Trophoblast cell (in vitro differentiated cells and primary cell): ENCODE data around the gene LHPP.
"Not testable (repeated sequence)": the region's sequence is repeated elsewhere in the genome, so short reads cannot be mapped to it uniquely, and the experiment has no call there.

Source experiments
- DNase-seq, 2 donors: peaks; one replicate each; pipeline ENCODE4 v3.0.0-alpha.2; 2016
- H2AFZ ChIP-seq: 2 replicates; pipeline ENCODE4 v1.6.1; 2013; ENCODE audit warnings: low read length, moderate library complexity, mild to moderate bottlenecking; ENCODE audit not compliant: insufficient read depth, poor library complexity
- H2AK5ac ChIP-seq: 2 replicates; pipeline ENCODE4 v1.6.1; 2013; ENCODE audit warnings: mild to moderate bottlenecking, low read length
- H2BK120ac ChIP-seq: 2 replicates; pipeline ENCODE4 v1.6.1; 2013; ENCODE audit warnings: low read length, mild to moderate bottlenecking, moderate library complexity; ENCODE audit not compliant: insufficient read depth, poor library complexity
- H2BK12ac ChIP-seq: 2 replicates; pipeline ENCODE4 v1.6.1; 2013; ENCODE audit warnings: mild to moderate bottlenecking, low read length, moderate library complexity
- H2BK5ac ChIP-seq: 2 replicates; pipeline ENCODE4 v1.6.1; 2013; ENCODE audit warnings: low read length, low read depth, moderate library complexity, mild to moderate bottlenecking; ENCODE audit not compliant: poor library complexity
- H3K14ac ChIP-seq: 2 replicates; pipeline ENCODE4 v1.6.1; 2013; ENCODE audit warnings: mild to moderate bottlenecking, low read length
- H3K18ac ChIP-seq: 2 replicates; pipeline ENCODE4 v1.6.1; 2013; ENCODE audit warnings: mild to moderate bottlenecking, low read length
- H3K23ac ChIP-seq: 2 replicates; pipeline ENCODE4 v1.6.1; 2013; ENCODE audit warnings: low read length
- H3K27ac ChIP-seq: 2 replicates; pipeline ENCODE4 v1.5.1; 2013; ENCODE audit warnings: low read depth, mild to moderate bottlenecking, inconsistent platforms, low read length, moderate library complexity
- H3K27me3 ChIP-seq: 2 replicates; pipeline ENCODE4 v1.6.1; 2013; ENCODE audit warnings: inconsistent platforms, mild to moderate bottlenecking, low read length, moderate library complexity; ENCODE audit not compliant: insufficient read depth
- H3K36me3 ChIP-seq, 2 experiments: 1 replicate in 1 of 2; 2 replicates in 1 of 2; pipeline ENCODE4 v1.6.1; 2013; ENCODE audit warnings: low read length in 2 of 2, mild to moderate bottlenecking in 2 of 2, moderate library complexity in 1 of 2; ENCODE audit not compliant: insufficient read depth in 2 of 2, control insufficient read depth in 1 of 2
- H3K4ac ChIP-seq: 2 replicates; pipeline ENCODE4 v1.6.1; 2013; ENCODE audit warnings: low read depth, mild to moderate bottlenecking, low read length, moderate library complexity
- H3K4me1 ChIP-seq, 2 experiments: 1 replicate in 1 of 2; 2 replicates in 1 of 2; pipeline ENCODE4 v1.6.1; 2013; ENCODE audit warnings: low read length in 2 of 2, mild to moderate bottlenecking in 2 of 2, moderate library complexity in 1 of 2; ENCODE audit not compliant: insufficient read depth in 2 of 2, control insufficient read depth in 1 of 2
- H3K4me2 ChIP-seq: 2 replicates; pipeline ENCODE4 v1.6.1; 2013; ENCODE audit warnings: inconsistent platforms, mild to moderate bottlenecking, low read length, moderate library complexity
- H3K4me3 ChIP-seq: 2 replicates; pipeline ENCODE4 v1.5.1; 2013; ENCODE audit warnings: mild to moderate bottlenecking, low read depth, low read length, inconsistent platforms
- H3K79me1 ChIP-seq: one replicate; pipeline ENCODE4 v1.6.1; 2013; ENCODE audit warnings: low read length
- H3K79me2 ChIP-seq: 2 replicates; pipeline ENCODE4 v1.6.1; 2013; ENCODE audit warnings: low read length, mild to moderate bottlenecking; ENCODE audit not compliant: control insufficient read depth, insufficient read depth, poor library complexity
- H3K9ac ChIP-seq: 2 replicates; pipeline ENCODE4 v1.6.1; 2013; ENCODE audit warnings: mild to moderate bottlenecking, low read length
- H3K9me3 ChIP-seq: 2 replicates; pipeline ENCODE4 v1.6.1; 2013; ENCODE audit warnings: low read depth, mild to moderate bottlenecking, control low read depth, inconsistent platforms, low read length; ENCODE audit not compliant: insufficient read depth
- H4K12ac ChIP-seq: 2 replicates; pipeline ENCODE4 v1.6.1; 2013; ENCODE audit warnings: low read depth, mild to moderate bottlenecking, low read length, moderate library complexity
- H4K8ac ChIP-seq: 2 replicates; pipeline ENCODE4 v1.6.1; 2013; ENCODE audit warnings: low read depth, mild to moderate bottlenecking, low read length, moderate library complexity
- H4K91ac ChIP-seq: one replicate; pipeline ENCODE4 v1.6.1; 2013; ENCODE audit warnings: low read depth, mild to moderate bottlenecking, low read length, moderate library complexity
- WGBS: extraction: QIAGEN DNeasy Blood & Tissue Kit; methylation state at CpG from one replicate; pipeline ENCODE4 v1.1.7; 2013; ENCODE audit warnings: missing lambda C conversion rate; ENCODE audit not compliant: insufficient read length, insufficient coverage; ENCODE audit errors: extremely low coverage; 5-methylcytosine and 5-hydroxymethylcytosine counted together

The LHPP gene

DNA sequence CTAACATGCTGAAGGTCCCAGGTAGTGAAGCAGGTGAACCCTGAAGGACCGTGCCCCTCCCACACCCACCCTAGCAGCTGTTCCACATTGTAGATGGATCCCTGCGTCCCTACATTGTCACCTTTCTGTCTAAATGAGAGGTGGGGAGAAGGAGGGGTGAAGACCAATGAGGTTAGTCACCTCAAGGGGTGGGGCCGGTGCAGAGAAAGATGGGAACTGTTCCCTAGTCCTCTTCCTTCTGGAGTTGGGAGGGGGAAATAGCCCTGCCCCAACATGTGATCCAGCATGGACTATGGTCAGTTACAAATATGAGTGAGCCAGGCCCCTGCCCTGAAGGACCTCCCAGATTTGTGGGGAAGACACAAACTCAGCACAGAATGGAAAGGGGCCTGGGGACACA, 124.5 kb downstream of the LHPP start:
- no CpG with 5 or more reads among the region's 3 CpGs for WGBS

DNA sequence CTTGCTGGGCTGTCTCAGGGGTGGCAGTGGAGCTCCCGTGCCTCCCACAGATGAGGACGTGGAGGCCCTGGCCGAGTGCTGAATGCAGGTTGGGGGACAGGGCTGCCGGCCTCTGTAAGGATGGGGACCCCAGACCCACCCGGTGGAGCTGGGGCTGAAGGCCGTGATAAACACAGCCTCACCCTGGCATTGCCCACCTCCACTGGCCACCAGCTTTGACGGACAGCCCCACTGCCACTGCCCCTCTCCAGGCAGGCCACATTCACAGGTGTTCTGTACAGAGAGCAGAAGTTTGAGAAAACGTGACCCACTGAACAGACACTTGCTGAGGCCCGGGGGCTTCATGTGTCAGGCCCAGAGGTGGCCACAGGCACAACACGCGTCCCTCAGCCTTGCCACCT, 126.2 kb downstream of the LHPP start:
- H3K4ac ChIP-seq: no peak overlapping the region
- no peak overlapping the region for H2AK5ac ChIP-seq
- no peaks in the 10 kb centered on the region for H3K27me3 ChIP-seq
- no peak overlapping the region for H2AFZ ChIP-seq
- no peak overlapping the region for H3K14ac ChIP-seq
- H4K8ac ChIP-seq: no peak overlapping the region
- H3K79me1 ChIP-seq: no peaks in the 10 kb centered on the region
- no CpG with 5 or more reads among the region's 11 CpGs for WGBS
- H3K27ac ChIP-seq: no peak overlapping the region
- no peaks in the 10 kb centered on the region for H3K79me2 ChIP-seq
- H2BK120ac ChIP-seq: no peak overlapping the region
- DNase-seq: no peak
- no peak overlapping the region for H4K12ac ChIP-seq
- H4K91ac ChIP-seq: no peak overlapping the region
- no peak overlapping the region for H3K9ac ChIP-seq
- H3K36me3 ChIP-seq: no peaks in the 10 kb centered on the region
- H2BK5ac ChIP-seq: no peak overlapping the region
- H2BK12ac ChIP-seq: no peak overlapping the region
- no peak overlapping the region for H3K18ac ChIP-seq
- H3K9me3 ChIP-seq: no peaks in the 10 kb centered on the region
- no peak overlapping the region for H3K4me3 ChIP-seq
- no peak overlapping the region for H3K4me2 ChIP-seq
- peaks cover 6 to 8% of the 10 kb centered on the region in 2 experiments for H3K4me1 ChIP-seq
- H3K23ac ChIP-seq: no peak overlapping the region

More for the DNA sequence above, 124.5 kb downstream of the LHPP start:
- H4K91ac ChIP-seq: no peak overlapping the region
- H3K79me1 ChIP-seq: no peaks in the 10 kb centered on the region
- H3K27ac ChIP-seq: no peak overlapping the region
- peaks cover 6 to 8% of the 10 kb centered on the region in 2 experiments for H3K4me1 ChIP-seq
- no peak overlapping the region for H2BK12ac ChIP-seq
- no peak overlapping the region for H3K18ac ChIP-seq
- H3K4me2 ChIP-seq: no peak overlapping the region
- DNase-seq: no peak
- no peak overlapping the region for H2AFZ ChIP-seq
- H2AK5ac ChIP-seq: no peak overlapping the region
- H4K12ac ChIP-seq: no peak overlapping the region
- no peaks in the 10 kb centered on the region for H3K27me3 ChIP-seq
- H3K9ac ChIP-seq: no peak overlapping the region
- H3K14ac ChIP-seq: no peak overlapping the region
- no peaks in the 10 kb centered on the region for H3K9me3 ChIP-seq
- no peak overlapping the region for H4K8ac ChIP-seq
- H3K36me3 ChIP-seq: no peaks in the 10 kb centered on the region
- no peak overlapping the region for H2BK120ac ChIP-seq
- H3K23ac ChIP-seq: no peak overlapping the region
- no peak overlapping the region for H3K4ac ChIP-seq
- H3K79me2 ChIP-seq: no peaks in the 10 kb centered on the region
- no peak overlapping the region for H3K4me3 ChIP-seq
- no peak overlapping the region for H2BK5ac ChIP-seq

DNA sequence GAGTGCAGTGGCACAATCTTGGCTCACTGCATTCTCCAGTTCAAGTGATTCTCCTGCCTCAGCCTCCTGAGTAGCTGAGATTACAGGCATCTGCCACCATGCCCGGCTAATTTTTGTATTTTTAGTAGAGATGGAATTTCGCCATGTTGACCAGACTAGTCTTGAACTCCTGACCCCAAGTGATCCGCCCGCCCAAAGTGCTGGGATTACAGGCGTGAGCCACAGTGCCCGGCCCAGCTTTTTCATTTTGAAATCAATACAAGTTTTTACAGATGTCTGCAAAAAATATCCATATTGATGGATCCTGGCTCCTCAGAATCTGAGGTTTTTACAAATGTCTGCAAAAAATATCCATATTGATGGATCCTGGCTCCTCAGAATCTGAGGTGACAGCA, 126.7 kb downstream of the LHPP start:
- not testable (repeated sequence) for H3K23ac ChIP-seq, H3K4me3 ChIP-seq, H3K14ac ChIP-seq, H3K36me3 ChIP-seq, H3K4ac ChIP-seq, H4K91ac ChIP-seq, H3K9me3 ChIP-seq, H3K4me1 ChIP-seq, H3K79me1 ChIP-seq, H4K8ac ChIP-seq, H3K4me2 ChIP-seq, DNase-seq, H3K27me3 ChIP-seq, H3K9ac ChIP-seq, H2BK12ac ChIP-seq, H3K18ac ChIP-seq, H2BK120ac ChIP-seq, H2AK5ac ChIP-seq, H2BK5ac ChIP-seq, H2AFZ ChIP-seq, H4K12ac ChIP-seq, H3K27ac ChIP-seq, H3K79me2 ChIP-seq
- no CpG with 5 or more reads among the region's 6 CpGs for WGBS

DNA sequence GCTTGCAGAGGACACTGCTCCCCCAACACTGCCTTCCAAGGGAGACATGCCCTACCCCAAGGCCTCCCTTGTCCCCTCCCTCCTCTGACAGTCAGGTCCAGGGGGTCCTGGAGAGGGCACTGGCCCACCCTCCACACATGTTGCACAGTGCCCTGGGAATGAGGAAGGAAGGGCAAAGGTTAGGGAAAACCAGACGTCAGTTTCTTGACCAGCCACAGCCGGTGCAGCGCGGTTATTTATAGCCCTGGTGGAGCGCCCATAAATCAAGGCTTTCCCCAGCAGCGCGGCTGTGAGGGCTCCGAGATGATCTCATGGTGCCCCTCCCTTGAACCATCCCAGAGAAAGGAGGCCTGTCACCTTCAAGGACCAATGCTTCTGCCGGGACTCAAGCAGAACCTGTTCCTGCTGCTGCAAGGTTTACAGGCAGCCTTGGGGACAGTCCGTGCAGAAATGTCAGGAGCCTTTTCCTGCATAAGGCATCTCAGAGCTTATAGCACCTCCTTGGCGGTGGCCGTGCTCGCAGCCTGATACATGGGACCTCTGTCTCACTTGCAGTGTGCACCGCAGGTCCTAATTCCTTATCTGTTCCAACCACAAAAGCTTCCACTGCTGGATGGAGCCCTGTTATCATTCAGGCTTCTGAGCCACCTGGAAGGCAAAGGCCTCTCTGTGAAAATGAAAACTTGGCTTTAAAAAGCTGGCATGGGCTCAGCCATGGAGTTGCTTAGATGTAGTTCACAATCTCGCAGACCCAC, 127.3 kb downstream of the LHPP start:
- Histone ChIP-seq H2BK12ac (no peak overlapping the region), H3K23ac (no peak overlapping the region), H3K79me2 (no peaks in the 10 kb centered on the region), H3K4ac (no peak overlapping the region), H3K27me3 (no peaks in the 10 kb centered on the region), H3K79me1 (no peaks in the 10 kb centered on the region), H2BK5ac (no peak overlapping the region), H4K8ac (no peak overlapping the region), H3K36me3 (no peaks in the 10 kb centered on the region), H3K14ac (no peak overlapping the region), H3K4me2 (no peak overlapping the region), H3K9me3 (no peaks in the 10 kb centered on the region), H3K18ac (no peak overlapping the region), H4K91ac (no peak overlapping the region), H2BK120ac (no peak overlapping the region), H3K9ac (no peak overlapping the region), H2AFZ (no peak overlapping the region), H2AK5ac (no peak overlapping the region), H3K4me1 (peaks cover 6 to 8% of the 10 kb centered on the region in 2 experiments), H3K4me3 (no peak overlapping the region), H4K12ac (no peak overlapping the region), H3K27ac (no peak overlapping the region)
- DNase-seq: no peak
- no CpG with 5 or more reads among the region's 15 CpGs for WGBS
